Cardiac muscle cell (in vitro differentiated cells and primary cell): ENCODE data around the gene KLHDC4. TPM values are rescaled to one million over a fixed set of nuclear protein-coding genes. Genes with fewer than 3 reads are reported as not detected.
"Not testable (repeated sequence)": the region's sequence is repeated elsewhere in the genome, so short reads cannot be mapped to it uniquely, and the experiment has no call there.

ENCODE experiments used
- DNase-seq, 2 donors: peaks; one replicate each; pipeline versions ENCODE4 v3.0.0 to v3.0.0-alpha.2; 2010 to 2017; ENCODE audit warnings: low read depth in 1 of 2, low spot score in 1 of 2
- H3K27ac ChIP-seq: fragments of 200-600 bp; sonication (generic); 2 replicates; pipeline ENCODE4 v1.5.1; 2016
- H3K27me3 ChIP-seq: fragments of 200-600 bp; sonication (generic); 2 replicates; pipeline ENCODE4 v1.6.0; 2016; ENCODE audit warnings: control low read depth
- H3K36me3 ChIP-seq: fragments of 200-600 bp; sonication (generic); 2 replicates; pipeline ENCODE4 v1.5.1; 2016; ENCODE audit warnings: control low read depth
- H3K4me1 ChIP-seq: fragments of 200-600 bp; sonication (generic); 2 replicates; pipeline ENCODE4 v1.8.1; 2017; ENCODE audit warnings: low read depth, mild to moderate bottlenecking, mixed run types
- H3K4me3 ChIP-seq: fragments of 200-600 bp; sonication (generic); 2 replicates; pipeline ENCODE4 v1.5.1; 2016; ENCODE audit warnings: mild to moderate bottlenecking
- H3K9me3 ChIP-seq: fragments of 200-600 bp; sonication (generic); 2 replicates; pipeline ENCODE4 v1.5.1; 2017; ENCODE audit warnings: low read depth, mild to moderate bottlenecking, control low read depth
- polyA plus RNA-seq: library from polyadenylated mRNA; unstranded; fragments of >200 nt; fragmentation: Nextera tagmentation; extraction: Ambion mirVana; gene quantifications from 2 replicates; pipeline ENCODE4 v1.2.1, GENCODE V29; 2016
- total RNA-seq: library from RNA; depleted of rRNA; stranded (reverse); fragments of >200 nt; gene quantifications from 2 replicates; pipeline ENCODE4 v1.2.3, GENCODE V29; 2016
- TF ChIP-seq, protein P1 (sequence below): IDR thresholded peaks from 2 replicates; pipeline ENCODE4 v1.5.1; 2012; ENCODE audit warnings: low read depth, mild to moderate bottlenecking, low read length

The KLHDC4 gene
- total and polyA plus RNA-seq, 2 experiments from 2014 or later, result 13.7 to 18.0 TPM

DNA sequence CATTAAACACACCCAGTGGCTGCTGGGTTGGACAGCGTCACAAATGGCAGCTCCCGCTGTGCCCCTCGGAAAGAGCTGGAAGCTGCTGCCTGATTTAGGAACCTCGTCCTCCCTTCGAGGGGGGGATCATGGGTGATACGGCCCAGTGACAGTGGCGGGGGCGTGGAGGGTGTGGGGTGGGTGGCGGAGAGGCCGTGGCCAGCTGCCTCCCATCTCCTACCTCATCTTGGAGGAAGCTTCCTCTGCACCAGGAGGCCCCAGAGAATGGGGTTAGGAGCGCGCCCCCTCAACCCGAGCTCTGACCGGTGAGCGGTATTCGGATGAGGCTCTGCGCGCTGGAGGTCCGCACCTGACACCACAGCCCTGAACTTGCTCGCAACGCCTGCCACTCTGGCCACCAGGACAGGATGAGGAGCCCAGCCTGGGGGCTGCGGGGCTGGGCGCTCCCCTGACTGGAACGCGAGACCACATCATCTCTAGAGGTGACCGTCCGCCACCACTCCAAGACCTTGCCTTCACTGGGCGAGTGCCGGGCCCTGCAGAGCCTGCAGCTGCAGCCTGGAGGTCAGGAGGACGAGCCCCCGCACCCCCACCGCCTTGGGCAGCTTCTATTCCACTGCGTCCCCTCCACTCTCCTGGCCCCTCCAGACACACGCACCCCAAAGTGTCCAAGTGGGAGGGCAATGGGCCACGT, 80.9 kb downstream of the KLHDC4 start:
- no peaks in the 10 kb centered on the region for H3K27me3 ChIP-seq
- H3K27ac ChIP-seq, result no peak overlapping the region
- TF ChIP-seq, protein P1, sequence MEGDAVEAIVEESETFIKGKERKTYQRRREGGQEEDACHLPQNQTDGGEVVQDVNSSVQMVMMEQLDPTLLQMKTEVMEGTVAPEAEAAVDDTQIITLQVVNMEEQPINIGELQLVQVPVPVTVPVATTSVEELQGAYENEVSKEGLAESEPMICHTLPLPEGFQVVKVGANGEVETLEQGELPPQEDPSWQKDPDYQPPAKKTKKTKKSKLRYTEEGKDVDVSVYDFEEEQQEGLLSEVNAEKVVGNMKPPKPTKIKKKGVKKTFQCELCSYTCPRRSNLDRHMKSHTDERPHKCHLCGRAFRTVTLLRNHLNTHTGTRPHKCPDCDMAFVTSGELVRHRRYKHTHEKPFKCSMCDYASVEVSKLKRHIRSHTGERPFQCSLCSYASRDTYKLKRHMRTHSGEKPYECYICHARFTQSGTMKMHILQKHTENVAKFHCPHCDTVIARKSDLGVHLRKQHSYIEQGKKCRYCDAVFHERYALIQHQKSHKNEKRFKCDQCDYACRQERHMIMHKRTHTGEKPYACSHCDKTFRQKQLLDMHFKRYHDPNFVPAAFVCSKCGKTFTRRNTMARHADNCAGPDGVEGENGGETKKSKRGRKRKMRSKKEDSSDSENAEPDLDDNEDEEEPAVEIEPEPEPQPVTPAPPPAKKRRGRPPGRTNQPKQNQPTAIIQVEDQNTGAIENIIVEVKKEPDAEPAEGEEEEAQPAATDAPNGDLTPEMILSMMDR, result no peak
- H3K36me3 ChIP-seq, result no peaks in the 10 kb centered on the region
- no peak for DNase-seq
- H3K9me3 ChIP-seq, result no peaks in the 10 kb centered on the region
- H3K4me3 ChIP-seq, result no peak overlapping the region
- no peaks in the 10 kb centered on the region for H3K4me1 ChIP-seq

DNA sequence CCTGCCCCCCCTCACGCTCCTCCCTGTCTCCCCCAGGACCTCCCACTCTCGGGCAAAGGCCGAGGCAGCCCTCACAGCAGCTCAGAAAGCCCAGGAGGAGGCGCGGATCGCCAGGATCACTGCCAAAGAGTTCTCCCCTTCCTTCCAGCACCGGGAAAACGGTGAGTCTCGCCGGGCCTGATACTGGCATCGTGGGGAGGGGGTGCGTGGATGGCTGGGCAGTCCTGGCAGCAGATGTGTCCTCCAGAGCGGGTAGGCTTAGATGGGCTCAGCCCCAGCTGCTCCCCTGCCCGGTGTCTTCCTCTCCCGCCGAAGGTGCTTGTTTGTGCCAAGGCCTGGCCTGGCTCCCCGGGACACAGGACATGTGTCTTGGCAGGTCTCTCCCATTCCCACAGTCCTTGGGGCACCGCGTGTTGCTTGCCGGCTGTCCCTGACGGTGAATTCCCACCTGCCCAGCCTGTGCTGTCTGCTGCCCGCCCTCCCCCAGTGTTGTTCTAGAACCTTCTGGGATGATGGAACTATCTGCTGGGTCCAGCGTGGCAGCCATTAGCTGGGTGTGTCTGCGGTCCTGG, 81.6 kb downstream of the KLHDC4 start:
- H3K27ac ChIP-seq, result no peak overlapping the region
- no peak overlapping the region for H3K4me3 ChIP-seq
- H3K36me3 ChIP-seq, result no peaks in the 10 kb centered on the region
- H3K9me3 ChIP-seq, result no peaks in the 10 kb centered on the region
- H3K4me1 ChIP-seq, result no peaks in the 10 kb centered on the region
- no peak for DNase-seq
- TF ChIP-seq, protein P1, result no peak
- H3K27me3 ChIP-seq, result no peaks in the 10 kb centered on the region

DNA sequence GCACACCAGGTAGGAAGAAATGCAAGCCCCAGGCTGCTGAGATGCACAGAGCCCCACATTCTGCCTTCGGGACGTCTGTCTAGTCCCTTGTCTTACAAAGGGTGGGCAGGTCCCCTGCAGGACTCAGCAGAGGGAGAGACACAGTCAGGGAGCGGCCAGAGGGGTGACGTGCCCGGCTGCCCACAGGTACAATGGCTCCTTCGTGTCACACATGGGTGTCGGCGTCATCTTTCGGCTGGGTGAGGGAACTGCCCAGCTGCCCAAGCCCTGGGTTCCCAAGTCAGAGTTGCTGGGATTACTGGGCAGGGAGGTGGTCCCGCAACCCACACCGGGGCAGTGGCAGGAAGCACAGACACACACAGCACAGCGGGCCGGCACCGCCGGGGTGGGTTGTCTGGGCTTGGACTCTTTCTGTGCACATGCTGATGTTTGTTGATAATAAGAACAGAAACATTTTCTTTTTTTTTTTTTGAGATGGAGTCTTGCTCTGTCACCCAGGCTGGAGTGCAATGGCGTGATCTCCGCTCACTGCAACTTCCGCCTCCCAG, 82.9 kb downstream of the KLHDC4 start:
- no peaks in the 10 kb centered on the region for H3K9me3 ChIP-seq
- H3K27ac ChIP-seq, result no peak overlapping the region
- H3K36me3 ChIP-seq, result no peaks in the 10 kb centered on the region
- H3K27me3 ChIP-seq, result no peaks in the 10 kb centered on the region
- no peak overlapping the region for H3K4me3 ChIP-seq
- TF ChIP-seq, protein P1, result no peak
- no peak for DNase-seq
- H3K4me1 ChIP-seq, result no peaks in the 10 kb centered on the region

DNA sequence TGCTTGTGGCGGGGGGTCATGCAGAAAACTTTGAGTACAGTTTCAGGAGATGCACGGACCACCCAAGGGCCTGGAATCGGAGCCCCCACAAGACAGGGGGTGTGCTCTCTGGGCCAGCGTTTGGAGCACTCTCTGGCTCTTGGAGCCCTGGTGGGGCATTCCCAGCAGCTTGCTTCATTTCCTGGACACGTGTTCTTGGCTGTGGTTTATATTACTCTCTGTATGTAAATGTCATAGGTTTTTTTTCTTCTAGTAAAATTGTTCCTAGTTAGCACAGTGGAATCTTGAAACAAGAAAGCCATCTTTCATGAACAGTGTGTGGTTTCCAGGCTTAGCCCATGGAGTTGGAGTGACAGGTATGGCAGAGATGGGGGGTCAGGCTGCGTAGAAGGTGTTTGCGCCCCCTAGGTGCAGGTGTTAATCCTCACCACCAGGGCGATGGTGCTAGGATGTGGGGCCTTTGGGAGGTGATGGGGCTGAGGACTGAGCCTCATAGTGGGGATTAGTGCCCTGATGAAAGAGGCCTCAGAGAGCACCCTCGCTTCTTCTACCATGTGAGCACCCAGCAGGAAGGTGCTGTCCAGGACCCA, 83.7 kb downstream of the KLHDC4 start:
- Histone ChIP-seq H3K36me3 (no peaks in the 10 kb centered on the region), H3K4me1 (no peaks in the 10 kb centered on the region), H3K9me3 (no peaks in the 10 kb centered on the region), H3K27me3 (no peaks in the 10 kb centered on the region), H3K4me3 (no peak overlapping the region), H3K27ac (no peak overlapping the region)
- DNase-seq, result peak in 1 of 2 donors; percentile 78
- TF ChIP-seq, protein P1, result peak; percentile 56

DNA sequence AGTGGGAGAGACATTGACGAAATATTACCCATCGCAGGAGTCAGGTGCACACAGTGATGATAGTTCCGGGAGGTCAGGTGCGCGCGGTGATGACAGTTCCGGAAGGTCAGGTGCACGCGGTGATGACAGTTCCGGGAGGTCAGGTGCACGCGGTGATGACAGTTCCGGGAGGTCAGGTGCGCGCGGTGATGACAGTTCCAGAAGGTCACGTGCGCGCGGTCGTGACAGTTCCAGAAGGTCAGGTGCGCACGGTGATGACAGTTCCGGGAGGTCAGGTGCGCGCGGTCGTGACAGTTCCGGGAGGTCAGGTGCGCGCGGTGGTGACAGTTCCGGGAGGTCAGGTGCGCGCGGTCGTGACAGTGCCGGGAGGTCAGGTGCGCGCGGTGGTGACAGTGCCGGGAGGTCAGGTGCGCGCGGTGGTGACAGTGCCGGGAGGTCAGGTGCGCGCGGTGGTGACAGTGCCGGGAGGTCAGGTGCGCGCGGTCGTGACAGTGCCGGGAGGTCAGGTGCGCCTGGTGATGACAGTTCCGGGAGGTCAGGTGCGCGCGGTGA, 84.7 kb downstream of the KLHDC4 start:
- not testable (repeated sequence) for DNase-seq, H3K4me3 ChIP-seq, H3K9me3 ChIP-seq, H3K27me3 ChIP-seq, H3K36me3 ChIP-seq, H3K27ac ChIP-seq, H3K4me1 ChIP-seq

DNA sequence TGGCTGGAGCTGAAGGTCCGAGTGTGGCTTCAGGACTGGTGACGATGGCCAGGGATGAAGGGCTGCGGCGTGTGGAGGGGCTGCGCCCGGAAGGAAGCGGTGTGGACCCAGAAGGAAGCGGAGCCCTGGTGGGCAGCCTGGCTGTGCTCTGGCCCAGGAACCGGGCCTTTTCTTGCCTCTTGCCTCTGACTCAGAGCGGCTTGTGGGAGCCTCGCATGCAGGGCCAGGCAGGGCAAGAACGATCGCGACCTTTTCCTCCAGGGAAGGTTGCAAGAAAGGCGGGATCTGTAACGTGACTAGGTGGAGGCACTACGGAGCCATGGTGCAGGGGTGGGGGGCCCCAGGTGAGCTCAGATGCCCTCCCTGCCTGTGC, 85.5 kb downstream of the KLHDC4 start:
- Histone ChIP-seq H3K4me3 (no peak overlapping the region), H3K36me3 (no peaks in the 10 kb centered on the region), H3K27ac (no peak overlapping the region), H3K27me3 (no peaks in the 10 kb centered on the region), H3K4me1 (no peaks in the 10 kb centered on the region), H3K9me3 (no peaks in the 10 kb centered on the region)
- no peak for DNase-seq
- TF ChIP-seq, protein P1, result no peak
